GM23248 (cell line): ENCODE results near the gene TLE4.

Experiments
- EZH2 ChIP-seq: fragments of 200-600 bp; sonication (generic); IDR thresholded peaks from 2 replicates; pipeline ENCODE4 v1.6.1; 2018; ENCODE audit warnings: antibody characterized with exemption, mild to moderate bottlenecking; ENCODE audit not compliant: insufficient read depth, poor library complexity, severe bottlenecking
- EZH2phosphoT487 ChIP-seq: fragments of 200-600 bp; sonication (generic); IDR thresholded peaks from 2 replicates; pipeline ENCODE4 v1.6.1; 2018; ENCODE audit warnings: antibody characterized with exemption, moderate library complexity, mild to moderate bottlenecking, low read depth; ENCODE audit not compliant: insufficient read depth

DNA sequence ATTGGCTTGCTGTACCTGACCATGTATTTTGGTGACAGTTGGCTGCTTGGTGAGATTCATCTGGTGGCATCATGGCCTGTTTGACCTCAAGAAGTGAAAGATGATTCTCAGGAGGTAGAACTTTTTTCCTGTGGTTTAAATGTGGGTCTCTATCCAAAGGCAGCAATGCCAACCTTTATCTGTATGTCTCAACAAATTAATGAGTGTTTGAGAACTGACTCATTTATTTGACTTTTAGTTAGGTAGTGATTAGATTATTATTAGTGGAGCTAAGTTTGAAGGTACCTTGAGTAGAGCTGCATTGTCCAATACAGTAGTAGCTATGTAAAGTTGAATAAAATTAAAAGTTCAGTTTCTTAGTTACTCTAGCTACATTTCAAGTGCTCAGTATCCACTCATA, 48.2 kb downstream of the TLE4 start:
- TF ChIP-seq EZH2, result no peak
- no peak for TF ChIP-seq EZH2phosphoT487
